Neural crest cell (in vitro differentiated cells): ENCODE data around the gene WHRN. TPM values are rescaled to one million over a fixed set of nuclear protein-coding genes. Genes with fewer than 3 reads are reported as not detected.

ENCODE experiments used
- DNase-seq: peaks from one replicate; pipeline ENCODE4 v3.0.0; 2021; ENCODE audit warnings: low read depth, mixed read lengths, low spot score
- H3K27ac Mint-ChIP-seq: one replicate; pipeline ENCODE4 v1.8.0; 2021; ENCODE audit warnings: mild to moderate bottlenecking, mixed read lengths; ENCODE audit not compliant: unreplicated experiment
- H3K27me3 Mint-ChIP-seq: 2 replicates; pipeline ENCODE4 v1.8.0; 2021; ENCODE audit warnings: low read depth, mild to moderate bottlenecking, mixed read lengths
- H3K36me3 Mint-ChIP-seq: 2 replicates; pipeline ENCODE4 v1.8.0; 2021; ENCODE audit warnings: low read depth, mild to moderate bottlenecking, mixed read lengths
- H3K4me1 Mint-ChIP-seq: 2 replicates; pipeline ENCODE4 v1.8.0; 2021; ENCODE audit warnings: mixed read lengths
- H3K4me3 Mint-ChIP-seq: one replicate; pipeline ENCODE4 v1.8.0; 2021; ENCODE audit warnings: mild to moderate bottlenecking, mixed read lengths
- H3K9me3 Mint-ChIP-seq: 2 replicates; pipeline ENCODE4 v1.8.0; 2021; ENCODE audit warnings: mixed read lengths
- CTCF ChIP-seq: fragments of 200-600 bp; sonication (generic); conservative IDR thresholded peaks from 2 replicates; pipeline ENCODE4 v1.5.0; 2021; ENCODE audit warnings: antibody characterized with exemption, mild to moderate bottlenecking
- total RNA-seq: library from RNA; stranded (reverse); gene quantifications from 2 replicates; pipeline ENCODE4 v1.2.1, GENCODE V29; 2021

WHRN gene
- total RNA-seq, 1 donor from 2014 or later, result 8.9 TPM

GRCh38 chr9:114474425-114474824, 30.8 kb downstream of the WHRN start:
- H3K4me3 Mint-ChIP-seq, result no peak overlapping the region
- DNase-seq, result no peak
- H3K27ac Mint-ChIP-seq, result peak overlapping the region; percentile 3
- no peaks in the 10 kb centered on the region for H3K4me1 Mint-ChIP-seq
- TF ChIP-seq CTCF, result no peak
- H3K36me3 Mint-ChIP-seq, result no peaks in the 10 kb centered on the region
- peaks cover 2% of the 10 kb centered on the region for H3K9me3 Mint-ChIP-seq
- H3K27me3 Mint-ChIP-seq, result no peaks in the 10 kb centered on the region

GRCh38 chr9:114473447-114473801, 31.8 kb downstream of the WHRN start:
- H3K27me3 Mint-ChIP-seq, result no peaks in the 10 kb centered on the region
- TF ChIP-seq CTCF, result no peak
- no peaks in the 10 kb centered on the region for H3K4me1 Mint-ChIP-seq

GRCh38 chr9:114472765-114473446, 32.4 kb downstream of the WHRN start:
- Mint-ChIP-seq H3K27me3 (no peaks in the 10 kb centered on the region), H3K9me3 (peaks cover 2% of the 10 kb centered on the region), H3K27ac (no peak overlapping the region), H3K4me1 (no peaks in the 10 kb centered on the region), H3K36me3 (no peaks in the 10 kb centered on the region), H3K4me3 (no peak overlapping the region)
- DNase-seq, result no peak
- TF ChIP-seq CTCF, result no peak

More at GRCh38 chr9:114473447-114473801, 31.8 kb downstream of the WHRN start:
- no peaks in the 10 kb centered on the region for H3K36me3 Mint-ChIP-seq
- peaks cover 2% of the 10 kb centered on the region for H3K9me3 Mint-ChIP-seq
- H3K4me3 Mint-ChIP-seq, result no peak overlapping the region
- no peak overlapping the region for H3K27ac Mint-ChIP-seq
- DNase-seq, result no peak

GRCh38 chr9:114471157-114471556, 34.1 kb downstream of the WHRN start:
- Mint-ChIP-seq H3K27ac (no peak overlapping the region), H3K4me1 (no peaks in the 10 kb centered on the region), H3K36me3 (no peaks in the 10 kb centered on the region), H3K27me3 (no peaks in the 10 kb centered on the region), H3K9me3 (peaks cover 2% of the 10 kb centered on the region), H3K4me3 (no peak overlapping the region)
- no peak for TF ChIP-seq CTCF
- no peak for DNase-seq

- H3K4me3 Mint-ChIP-seq, result no peak overlapping the region
- no peak for TF ChIP-seq CTCF
- no peak overlapping the region for H3K27ac Mint-ChIP-seq
- no peaks in the 10 kb centered on the region for H3K36me3 Mint-ChIP-seq
- peaks cover 2% of the 10 kb centered on the region for H3K9me3 Mint-ChIP-seq
- H3K27me3 Mint-ChIP-seq, result no peaks in the 10 kb centered on the region
- no peaks in the 10 kb centered on the region for H3K4me1 Mint-ChIP-seq
- DNase-seq, result no peak
Measured at GRCh38 chr9:114470581-114470980, 34.7 kb downstream of the WHRN start.
